Measurements from ENCODE around the gene ST8SIA5.
A peak's percentile ranks its signal among the peaks of the same experiment; 100 is the strongest.

Gene ST8SIA5

GRCh38 chr18:46679846-46680598 is 76.8 kb downstream of the ST8SIA5 start:
- DNase-seq, result no peak
- in situ Hi-C loops (cut with MboI; ENCODE audit: low pct_unique_long_range_greater_than_20kb, low sequenced_read_pairs), result no loop called here

GRCh38 chr18:46678785-46679399 is 78.0 kb downstream of the ST8SIA5 start:
- in situ Hi-C loops (cut with MboI; ENCODE audit: low pct_unique_long_range_greater_than_20kb, low sequenced_read_pairs), result no loop called here
- DNase-seq, result peak; percentile 14

- in situ Hi-C loops (cut with MboI; ENCODE audit: low pct_unique_long_range_greater_than_20kb, low sequenced_read_pairs), result no loop called here
- no peak for DNase-seq
Measured at GRCh38 chr18:46678041-46678440, 78.8 kb downstream of the ST8SIA5 start.

DNA sequence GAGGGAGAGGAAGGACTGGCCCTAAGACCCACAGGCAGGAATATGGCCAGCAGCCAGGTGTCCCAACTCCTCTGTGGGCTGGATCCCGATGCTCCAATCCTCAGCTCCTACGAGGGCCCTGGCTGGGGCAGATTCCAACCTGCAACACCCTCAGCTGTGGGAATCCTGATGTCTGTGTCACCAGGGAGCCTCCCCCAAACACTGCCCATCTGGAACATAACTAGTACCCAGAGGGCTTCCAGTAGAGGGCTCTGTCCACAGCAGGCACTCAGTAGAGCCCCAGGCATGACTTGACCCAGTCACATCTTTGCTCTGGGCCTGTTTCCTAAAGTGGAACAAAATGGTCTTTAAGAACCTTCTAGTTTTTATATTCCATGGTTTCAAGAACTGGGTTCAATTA is 79.2 kb downstream of the ST8SIA5 start:
- no peak for DNase-seq
- in situ Hi-C loops (cut with MboI; ENCODE audit: low pct_unique_long_range_greater_than_20kb, low sequenced_read_pairs), result no loop called here

GRCh38 chr18:46676182-46676835 is 80.5 kb downstream of the ST8SIA5 start:
- no peak for DNase-seq
- in situ Hi-C loops (cut with MboI; ENCODE audit: low pct_unique_long_range_greater_than_20kb, low sequenced_read_pairs), result no loop called here

DNA sequence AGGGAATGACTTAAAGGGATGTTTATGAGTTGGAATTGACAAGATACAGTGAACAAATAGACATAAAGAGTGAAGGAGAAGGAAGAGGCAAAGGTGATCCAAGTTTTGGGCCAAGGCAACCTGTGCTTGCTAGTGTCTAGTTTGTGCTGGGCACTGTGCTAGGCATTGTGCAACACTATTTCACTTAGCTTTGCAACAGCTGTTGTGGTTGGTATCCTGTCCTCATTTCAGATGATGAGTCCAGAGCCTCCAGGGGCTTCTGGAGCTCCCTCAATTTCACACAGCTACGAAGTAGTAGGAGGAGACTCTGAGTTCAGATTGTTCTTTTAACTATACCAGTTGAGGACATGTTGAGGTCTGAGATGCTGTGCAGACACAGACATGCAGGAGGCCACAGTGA is 81.7 kb downstream of the ST8SIA5 start:
- no peak for DNase-seq
- in situ Hi-C loops (cut with MboI; ENCODE audit: low pct_unique_long_range_greater_than_20kb, low sequenced_read_pairs), result no loop called here

DNA sequence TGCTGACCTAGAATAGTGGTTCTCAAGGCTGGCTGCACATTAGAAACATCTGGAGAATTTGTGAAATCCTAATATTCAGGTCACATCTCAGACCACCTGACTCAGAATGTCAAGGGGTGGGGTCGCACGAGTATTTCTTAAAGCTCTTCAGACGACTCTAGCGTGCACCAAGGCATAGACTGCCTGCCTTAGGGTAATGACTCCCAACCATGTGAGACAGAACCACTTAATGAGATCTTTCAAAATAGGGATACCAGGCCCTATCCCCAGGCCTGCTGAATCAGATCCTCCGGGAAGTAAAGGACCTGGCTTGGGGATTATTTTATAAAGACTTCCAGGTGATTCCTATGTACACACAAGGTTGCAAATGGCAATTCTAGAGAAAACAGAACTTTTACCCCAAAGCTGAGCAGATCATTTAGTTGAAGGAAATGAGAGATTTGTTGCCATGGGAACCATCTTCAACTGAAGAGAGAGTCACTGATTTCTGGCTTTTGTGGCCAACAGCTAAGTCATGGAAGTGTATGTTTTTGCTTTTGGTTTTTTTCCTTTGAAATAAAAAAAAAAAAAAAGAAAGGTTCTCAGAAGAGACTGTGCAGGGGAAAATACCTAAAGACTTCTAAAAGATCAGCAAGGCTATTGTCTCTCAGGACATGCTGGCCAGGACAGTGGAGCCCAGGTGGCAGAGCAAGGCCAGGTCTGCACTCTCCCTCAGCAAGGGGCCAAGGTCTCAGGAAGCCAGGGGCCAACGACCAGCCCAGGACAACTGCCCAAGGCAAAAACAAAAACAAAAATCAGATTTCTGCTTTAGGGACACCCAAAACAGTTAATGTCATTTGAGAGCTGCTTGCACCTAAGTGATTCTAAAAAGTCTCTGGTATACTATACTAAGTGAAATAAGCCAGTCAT is 84.5 kb downstream of the ST8SIA5 start:
- peak; percentile 12 for DNase-seq
- in situ Hi-C loops (cut with MboI; ENCODE audit: low pct_unique_long_range_greater_than_20kb, low sequenced_read_pairs), result loop anchor here (25.0 kb wide), 1 partner anchor 510 kb away; a partner anchor contains a TSS

GRCh38 chr18:46668694-46669093 is 88.2 kb downstream of the ST8SIA5 start:
- no peak for DNase-seq
- in situ Hi-C loops (cut with MboI; ENCODE audit: low pct_unique_long_range_greater_than_20kb, low sequenced_read_pairs), result loop anchor here (25.0 kb wide), 1 partner anchor 506 kb away; a partner anchor contains a TSS

- in situ Hi-C loops (cut with MboI; ENCODE audit: low pct_unique_long_range_greater_than_20kb, low sequenced_read_pairs), result loop anchor here (25.0 kb wide), 1 partner anchor 506 kb away; a partner anchor contains a TSS
- no peak for DNase-seq
Measured at GRCh38 chr18:46668135-46668534, 88.7 kb downstream of the ST8SIA5 start.

GRCh38 chr18:46663539-46663938 is 93.3 kb downstream of the ST8SIA5 start:
- DNase-seq, result no peak
- in situ Hi-C loops (cut with MboI; ENCODE audit: low pct_unique_long_range_greater_than_20kb, low sequenced_read_pairs), result loop anchor here (25.0 kb wide), 1 partner anchor 501 kb away; a partner anchor contains a TSS

DNA sequence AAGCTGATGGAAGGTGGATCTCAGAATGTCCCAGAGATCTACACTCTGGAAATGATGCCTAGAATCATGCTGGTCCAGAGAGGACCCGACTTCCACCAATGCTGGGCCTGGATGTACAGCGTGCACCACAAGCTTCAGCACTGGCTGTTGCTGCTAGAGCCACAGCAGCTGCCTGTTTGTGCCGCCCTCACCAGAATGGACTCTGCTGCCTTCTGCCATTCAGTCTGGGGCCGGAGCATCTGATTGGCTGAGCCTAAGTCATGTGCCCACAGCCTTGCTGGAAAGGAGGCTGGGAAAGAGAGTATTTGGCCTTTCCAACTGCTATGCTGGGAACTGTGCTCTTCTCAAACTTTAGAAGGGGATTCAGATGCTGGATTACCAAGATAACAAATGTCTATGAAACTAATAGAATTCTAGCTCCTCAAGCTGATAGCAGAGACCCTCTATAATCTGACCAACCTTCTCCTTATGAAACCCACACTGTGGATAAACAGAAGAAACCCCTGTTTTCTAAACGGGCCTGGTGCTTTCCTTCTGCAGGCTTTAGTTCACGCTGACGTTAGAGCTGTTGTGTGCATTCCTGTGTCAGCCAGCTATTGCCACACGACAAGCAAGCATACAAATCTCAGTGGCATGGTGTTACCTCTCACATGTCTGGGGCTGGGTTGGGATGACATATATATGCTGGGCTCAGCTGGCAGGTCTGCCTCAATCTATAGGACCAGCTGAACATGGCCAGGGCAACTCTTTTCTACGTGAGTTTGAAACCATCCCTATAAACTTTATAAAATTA is 95.7 kb downstream of the ST8SIA5 start:
- in situ Hi-C loops (cut with MboI; ENCODE audit: low pct_unique_long_range_greater_than_20kb, low sequenced_read_pairs), result loop anchor here (25.0 kb wide), 1 partner anchor 499 kb away; a partner anchor contains a TSS
- no peak for DNase-seq

GRCh38 chr18:46659484-46659883 is 97.4 kb downstream of the ST8SIA5 start:
- in situ Hi-C loops (cut with MboI; ENCODE audit: low pct_unique_long_range_greater_than_20kb, low sequenced_read_pairs), result loop anchor here (25.0 kb wide), 1 partner anchor 497 kb away; a partner anchor contains a TSS
- DNase-seq, result no peak

- DNase-seq, result no peak
- in situ Hi-C loops (cut with MboI; ENCODE audit: low pct_unique_long_range_greater_than_20kb, low sequenced_read_pairs), result loop anchor here (25.0 kb wide), 1 partner anchor 495 kb away; a partner anchor contains a TSS
Measured at GRCh38 chr18:46657115-46657955, 99.5 kb downstream of the ST8SIA5 start, which contains the start of gene LOXHD1. Gene LOXHD1, minus strand, starts transcription at chr18:46657220. Its CDS starts 187 bp downstream, at chr18:46657033.

DNA sequence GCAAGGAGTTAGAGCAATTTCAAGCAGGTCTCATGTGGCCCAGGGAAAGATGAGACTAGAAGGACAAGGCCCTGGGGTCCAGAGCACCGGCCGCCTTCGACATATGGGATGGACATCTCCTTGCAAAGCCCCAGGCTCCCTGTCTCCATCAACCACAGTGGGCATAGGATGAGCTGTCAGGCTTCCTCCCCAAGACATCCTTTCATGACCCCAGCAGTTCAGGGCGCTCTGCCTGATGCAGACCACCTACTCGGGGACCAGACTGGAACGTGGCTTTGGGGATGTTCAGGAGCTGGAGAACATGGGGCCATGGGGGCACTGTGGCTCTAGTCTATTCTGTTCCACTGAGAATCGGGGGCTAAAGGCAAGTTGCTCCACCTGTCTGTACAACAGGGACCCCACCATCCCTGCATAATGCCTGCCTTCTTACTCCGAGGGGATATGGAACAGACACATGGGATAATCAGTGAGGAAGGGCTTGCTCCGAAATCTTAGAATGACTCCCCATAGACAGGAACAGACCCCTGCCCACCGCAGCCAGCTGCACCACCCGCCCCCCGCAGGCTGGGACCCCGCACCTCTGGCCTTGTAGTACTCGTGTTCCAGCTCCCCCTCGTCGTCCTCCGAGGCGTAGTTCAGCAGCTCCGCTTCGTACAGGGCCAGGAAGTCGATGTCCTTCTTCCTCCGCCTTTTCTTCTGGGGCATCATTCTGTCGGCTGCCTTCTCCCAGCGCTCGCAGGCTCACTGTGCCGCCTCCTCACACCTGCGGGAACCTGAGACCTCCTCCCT is 100.3 kb downstream of the ST8SIA5 start:
- DNase-seq, result no peak
- in situ Hi-C loops (cut with MboI; ENCODE audit: low pct_unique_long_range_greater_than_20kb, low sequenced_read_pairs), result loop anchor here (25.0 kb wide), 1 partner anchor 494 kb away; a partner anchor contains a TSS

DNA sequence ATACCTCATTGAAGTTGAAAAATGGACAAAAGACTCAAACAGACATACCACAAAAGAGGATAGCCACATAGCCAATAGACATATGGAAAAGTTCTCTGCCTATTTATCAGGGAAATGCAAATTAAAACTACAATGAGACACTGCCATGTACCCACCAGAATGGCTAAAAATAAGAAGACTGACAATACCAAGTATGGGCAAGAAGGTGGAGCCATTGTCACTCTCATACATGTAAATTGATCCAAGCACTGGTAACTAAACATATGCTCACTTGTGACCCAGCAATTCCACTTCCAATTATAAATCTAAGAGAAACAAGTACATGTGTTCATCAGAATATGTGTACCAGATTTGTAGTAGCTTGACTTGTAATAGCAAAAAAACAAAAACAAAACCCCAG is 104.5 kb downstream of the ST8SIA5 start:
- in situ Hi-C loops (cut with MboI; ENCODE audit: low pct_unique_long_range_greater_than_20kb, low sequenced_read_pairs), result loop anchor here (25.0 kb wide), 1 partner anchor 490 kb away; a partner anchor contains a TSS
- no peak for DNase-seq

DNA sequence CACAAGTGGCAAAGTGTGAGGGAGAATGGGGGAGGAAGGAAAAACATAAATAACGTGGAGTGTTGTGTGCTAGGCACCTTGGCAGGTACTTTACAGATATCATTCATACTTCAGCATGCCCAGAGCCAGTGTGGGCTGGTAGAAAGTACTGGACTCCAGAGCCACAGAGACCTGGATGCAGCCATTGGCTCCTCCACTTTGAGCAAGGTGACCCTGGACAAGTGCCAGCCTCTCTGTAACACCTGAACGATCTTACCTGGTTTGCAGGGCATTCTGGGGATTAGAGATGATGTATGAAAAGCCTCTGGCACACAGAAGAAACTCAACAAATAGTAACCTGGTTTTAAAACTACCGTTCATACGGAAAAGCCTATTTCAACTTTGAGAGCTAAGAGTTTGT is 106.2 kb downstream of the ST8SIA5 start:
- in situ Hi-C loops (cut with MboI; ENCODE audit: low pct_unique_long_range_greater_than_20kb, low sequenced_read_pairs), result loop anchor here (25.0 kb wide), 1 partner anchor 488 kb away; a partner anchor contains a TSS
- DNase-seq, result no peak

Measured in KBM-7 (cell line).